ENCODE data around the gene ARSG.

GRCh38 chr17:68433911-68434508 lies 142.7 kb downstream of the ARSG start:
- TF ChIP-seq EP300 (IDR thresholded peaks at IDR 0.05) (no peak), POLR2AphosphoS5 (IDR thresholded peaks at IDR 0.05) (no peak), POLR2A (IDR thresholded peaks at IDR 0.05) (no peak)
- TF ChIP-seq, protein P1, sequence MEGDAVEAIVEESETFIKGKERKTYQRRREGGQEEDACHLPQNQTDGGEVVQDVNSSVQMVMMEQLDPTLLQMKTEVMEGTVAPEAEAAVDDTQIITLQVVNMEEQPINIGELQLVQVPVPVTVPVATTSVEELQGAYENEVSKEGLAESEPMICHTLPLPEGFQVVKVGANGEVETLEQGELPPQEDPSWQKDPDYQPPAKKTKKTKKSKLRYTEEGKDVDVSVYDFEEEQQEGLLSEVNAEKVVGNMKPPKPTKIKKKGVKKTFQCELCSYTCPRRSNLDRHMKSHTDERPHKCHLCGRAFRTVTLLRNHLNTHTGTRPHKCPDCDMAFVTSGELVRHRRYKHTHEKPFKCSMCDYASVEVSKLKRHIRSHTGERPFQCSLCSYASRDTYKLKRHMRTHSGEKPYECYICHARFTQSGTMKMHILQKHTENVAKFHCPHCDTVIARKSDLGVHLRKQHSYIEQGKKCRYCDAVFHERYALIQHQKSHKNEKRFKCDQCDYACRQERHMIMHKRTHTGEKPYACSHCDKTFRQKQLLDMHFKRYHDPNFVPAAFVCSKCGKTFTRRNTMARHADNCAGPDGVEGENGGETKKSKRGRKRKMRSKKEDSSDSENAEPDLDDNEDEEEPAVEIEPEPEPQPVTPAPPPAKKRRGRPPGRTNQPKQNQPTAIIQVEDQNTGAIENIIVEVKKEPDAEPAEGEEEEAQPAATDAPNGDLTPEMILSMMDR (IDR thresholded peaks at IDR 0.05), result no peak
